ENCODE measurements around the gene CALHM1. TPM values are rescaled to one million over a fixed set of nuclear protein-coding genes. Genes with fewer than 3 reads are reported as not detected.

CALHM1 gene
- total and polyA plus RNA-seq, 2 of the 8 experiments (the other 6 are each of a cell fraction or from before 2014, with no cell fraction given) = 0.29 to 0.34 TPM

DNA sequence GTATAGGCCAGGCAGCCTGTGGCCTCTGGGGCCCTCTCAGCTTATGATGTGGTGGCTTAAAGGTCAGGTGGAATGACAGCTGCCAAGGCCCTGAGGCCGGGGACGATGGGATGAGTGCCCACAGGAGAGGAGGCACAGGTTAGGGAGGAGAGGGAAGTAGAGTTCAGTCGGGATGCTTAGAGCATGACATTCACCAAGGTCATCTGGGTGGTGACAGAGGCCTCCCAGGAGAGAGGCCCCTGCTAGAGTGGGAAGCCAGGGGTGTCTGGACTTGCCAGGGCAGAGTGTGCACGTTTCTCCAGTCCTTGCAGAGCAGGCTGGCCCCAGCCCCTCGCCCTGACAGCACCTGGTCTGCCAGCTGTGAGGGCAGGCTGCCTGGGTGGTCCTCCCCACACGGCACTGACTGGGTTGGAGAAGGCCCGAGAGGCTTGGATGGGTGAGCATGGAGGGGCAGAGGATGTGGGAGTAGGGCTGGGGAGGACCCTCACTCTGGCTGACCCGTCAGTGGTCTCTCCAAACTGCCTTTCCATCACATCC lies 1.5 kb downstream of the CALHM1 start (continued):
- no peak for TF ChIP-seq TCF12 (IDR thresholded peaks at IDR 0.05; ENCODE audit: low read depth, low read length)
- no peak for TF ChIP-seq CHD1 (IDR thresholded peaks at IDR 0.05; ENCODE audit: low read depth, low read length)
- TF ChIP-seq MAX (IDR thresholded peaks at IDR 0.05) = no peak
- no peak for TF ChIP-seq ZNF274 (IDR thresholded peaks at IDR 0.05; ENCODE audit: borderline replicate concordance, extremely low read depth, low read length)
- no peak for TF ChIP-seq NANOG (IDR thresholded peaks at IDR 0.05; ENCODE audit: insufficient read depth, low read depth, low read length, poor library complexity, severe bottlenecking)
- no peak for TF ChIP-seq MAFK (IDR thresholded peaks at IDR 0.05; ENCODE audit: low read depth, low read length)
- TF ChIP-seq FOSL1 (IDR thresholded peaks at IDR 0.05; ENCODE audit: insufficient read depth, low read depth, low read length) = no peak

All from H1 (cell line).